H9 (cell line): ENCODE measurements around the gene ZNHIT1. TPM values are rescaled to one million over a fixed set of nuclear protein-coding genes. Genes with fewer than 3 reads are reported as not detected.

Experiments
- DNase-seq: peaks from one replicate; pipeline ENCODE4 v3.0.0-alpha.2; 2017
- H2AFZ ChIP-seq: one replicate; pipeline ENCODE4 v1.6.1; 2013; ENCODE audit warnings: mild to moderate bottlenecking, low read length, control low read depth, moderate library complexity
- H2AK5ac ChIP-seq: 2 replicates; pipeline ENCODE4 v1.6.1; 2013; ENCODE audit warnings: low read length, control low read depth, mixed read lengths; ENCODE audit not compliant: insufficient read length
- H2BK120ac ChIP-seq: one replicate; pipeline ENCODE4 v1.6.1; 2013; ENCODE audit warnings: low read depth, mild to moderate bottlenecking, low read length, control low read depth, inconsistent platforms; ENCODE audit not compliant: poor library complexity, severe bottlenecking
- H2BK12ac ChIP-seq: 2 replicates; pipeline ENCODE4 v1.6.1; 2013; ENCODE audit warnings: low read length, control low read depth, mixed read lengths, low read depth; ENCODE audit not compliant: insufficient read length
- H2BK15ac ChIP-seq: 2 replicates; pipeline ENCODE4 v1.6.1; 2013; ENCODE audit warnings: low read depth, low read length, control low read depth
- H2BK20ac ChIP-seq: one replicate; pipeline ENCODE4 v1.6.1; 2013; ENCODE audit warnings: low read depth, mild to moderate bottlenecking, low read length, control low read depth, inconsistent platforms; ENCODE audit not compliant: poor library complexity, severe bottlenecking
- H2BK5ac ChIP-seq: 2 replicates; pipeline ENCODE4 v1.6.1; 2013; ENCODE audit warnings: low read length, control low read depth, mixed read lengths; ENCODE audit not compliant: insufficient read length
- H3K14ac ChIP-seq: 2 replicates; pipeline ENCODE4 v1.6.1; 2013; ENCODE audit warnings: low read length, control low read depth; ENCODE audit not compliant: insufficient read depth
- H3K18ac ChIP-seq: 2 replicates; pipeline ENCODE4 v1.6.1; 2013; ENCODE audit warnings: low read depth, mild to moderate bottlenecking, mixed read lengths, low read length, control low read depth; ENCODE audit not compliant: insufficient read length
- H3K23ac ChIP-seq: 2 replicates; pipeline ENCODE4 v1.6.1; 2013; ENCODE audit warnings: low read length, control low read depth, mixed read lengths, low read depth; ENCODE audit not compliant: insufficient read length
- H3K23me2 ChIP-seq: 2 replicates; pipeline ENCODE4 v1.6.1; 2013; ENCODE audit warnings: low read depth, mild to moderate bottlenecking, mixed read lengths, low read length, control low read depth; ENCODE audit not compliant: insufficient read length, poor library complexity, severe bottlenecking
- H3K27ac ChIP-seq: 2 replicates; pipeline ENCODE4 v1.5.1; 2013; ENCODE audit warnings: low read length, control low read depth, mixed read lengths, low read depth; ENCODE audit not compliant: insufficient read length
- H3K27me3 ChIP-seq: 2 replicates; pipeline ENCODE4 v1.6.1; 2013; ENCODE audit warnings: low read length, control low read depth, inconsistent platforms; ENCODE audit not compliant: insufficient read depth
- H3K4ac ChIP-seq: 2 replicates; pipeline ENCODE4 v1.6.1; 2013; ENCODE audit warnings: low read depth, mild to moderate bottlenecking, control low read depth, inconsistent platforms, low read length, moderate library complexity
- H3K4me1 ChIP-seq: 2 replicates; pipeline ENCODE4 v1.6.1; 2013; ENCODE audit warnings: low read length, control low read depth, inconsistent platforms; ENCODE audit not compliant: insufficient read depth
- H3K4me2 ChIP-seq: 2 replicates; pipeline ENCODE4 v1.6.1; 2013; ENCODE audit warnings: low read length, control low read depth, mixed read lengths; ENCODE audit not compliant: insufficient read length, insufficient read depth
- H3K56ac ChIP-seq: 2 replicates; pipeline ENCODE4 v1.6.1; 2013; ENCODE audit warnings: low read depth, mild to moderate bottlenecking, mixed read lengths, low read length, control low read depth; ENCODE audit not compliant: insufficient read length
- H3K79me1 ChIP-seq: 2 replicates; pipeline ENCODE4 v1.6.1; 2013; ENCODE audit warnings: low read depth, mild to moderate bottlenecking, moderate library complexity, low read length, control low read depth, inconsistent platforms; ENCODE audit not compliant: insufficient read depth, poor library complexity, severe bottlenecking
- H3K79me2 ChIP-seq: 2 replicates; pipeline ENCODE4 v1.6.1; 2013; ENCODE audit warnings: low read length, control low read depth, inconsistent platforms; ENCODE audit not compliant: insufficient read depth
- H3K9ac ChIP-seq: 2 replicates; pipeline ENCODE4 v1.6.1; 2013; ENCODE audit warnings: low read length, control low read depth, mixed read lengths; ENCODE audit not compliant: insufficient read length; ENCODE audit errors: extremely low read depth
- H3K9me3 ChIP-seq: one replicate; pipeline ENCODE4 v1.6.1; 2013; ENCODE audit warnings: low read depth, low read length, inconsistent platforms; ENCODE audit not compliant: control insufficient read depth
- H3T11ph ChIP-seq: one replicate; pipeline ENCODE4 v1.6.1; 2013; ENCODE audit warnings: mild to moderate bottlenecking, low read length, control low read depth, inconsistent platforms
- H4K20me1 ChIP-seq: one replicate; pipeline ENCODE4 v1.6.1; 2013; ENCODE audit not compliant: control insufficient read depth, insufficient read length, insufficient read depth
- H4K5ac ChIP-seq: 2 replicates; pipeline ENCODE4 v1.6.1; 2013; ENCODE audit warnings: low read depth, mild to moderate bottlenecking, mixed read lengths, low read length, control low read depth; ENCODE audit not compliant: insufficient read length
- H4K8ac ChIP-seq: replicated peaks from 2 replicates; pipeline ENCODE4 v1.6.1; 2013; ENCODE audit warnings: low read length, control low read depth, mixed read lengths, low read depth; ENCODE audit not compliant: insufficient read length
- H4K91ac ChIP-seq: 2 replicates; pipeline ENCODE4 v1.6.1; 2013; ENCODE audit warnings: low read depth, mild to moderate bottlenecking, moderate library complexity, mixed read lengths, low read length, control low read depth; ENCODE audit not compliant: insufficient read length
- H3K27ac Mint-ChIP-seq, 3 experiments: 2 replicates in 2 of 3; 3 replicates in 1 of 3; pipeline ENCODE4 v1.8.0; 2020 to 2021; ENCODE audit warnings: mixed read lengths in 3 of 3, mild to moderate bottlenecking in 1 of 3, moderate library complexity in 1 of 3
- H3K27me3 Mint-ChIP-seq: 2 replicates; pipeline ENCODE4 v1.8.0; 2021; ENCODE audit warnings: low read depth, mild to moderate bottlenecking, moderate library complexity, mixed read lengths
- H3K36me3 Mint-ChIP-seq, 3 experiments: 2 replicates in 2 of 3; 3 replicates in 1 of 3; pipeline ENCODE4 v1.8.0; 2020 to 2021; ENCODE audit warnings: low read depth in 3 of 3, mixed read lengths in 3 of 3; ENCODE audit not compliant: insufficient read depth in 1 of 3
- H3K4me1 Mint-ChIP-seq, 2 experiments: 2 replicates each; pipeline ENCODE4 v1.8.0; 2020; ENCODE audit warnings: mixed read lengths in 2 of 2
- H3K4me3 Mint-ChIP-seq, 2 experiments: 2 replicates in 1 of 2; 3 replicates in 1 of 2; pipeline ENCODE4 v1.8.0; 2020 to 2021; ENCODE audit warnings: mild to moderate bottlenecking in 2 of 2, mixed read lengths in 2 of 2, moderate library complexity in 1 of 2
- H3K9me3 Mint-ChIP-seq, 2 experiments: 2 replicates in 1 of 2; 3 replicates in 1 of 2; pipeline ENCODE4 v1.8.0; 2020; ENCODE audit warnings: mild to moderate bottlenecking in 2 of 2, mixed read lengths in 2 of 2, moderate library complexity in 1 of 2
- CTCF ChIP-seq: fragments of 200-600 bp; sonication (generic); conservative IDR thresholded peaks from 3 replicates; pipeline ENCODE4 v1.8.0; 2021; ENCODE audit warnings: antibody characterized with exemption, mild to moderate bottlenecking
- WGBS: extraction: QIAGEN DNeasy Blood & Tissue Kit; methylation state at CpG from one replicate; pipeline ENCODE4 v1.1.7; 2013; ENCODE audit warnings: missing lambda C conversion rate, low lambda C conversion rate, mixed read lengths; ENCODE audit not compliant: insufficient read length; ENCODE audit errors: extremely low coverage; 5-methylcytosine and 5-hydroxymethylcytosine counted together
- total RNA-seq: library from RNA; stranded (reverse); gene quantifications from 2 replicates; pipeline ENCODE4 v1.2.1, GENCODE V29; 2021

Gene ZNHIT1
- total RNA-seq, 1 experiment from 2014 or later, result 52.7 TPM

GRCh38 chr7:101235050-101235449 lies 17.1 kb downstream of the ZNHIT1 start:
- Histone ChIP-seq H3K56ac (no peak overlapping the region), H3K9ac (no peak overlapping the region), H3K27ac (no peak overlapping the region), H2BK120ac (no peak overlapping the region), H3K79me1 (no peaks in the 10 kb centered on the region), H3K4me2 (no peak overlapping the region), H3K23ac (no peak overlapping the region), H2BK12ac (no peak overlapping the region), H3K27me3 (no peaks in the 10 kb centered on the region), H2BK15ac (no peak overlapping the region), H4K20me1 (no peaks in the 10 kb centered on the region), H3K79me2 (no peaks in the 10 kb centered on the region), H2AFZ (no peak overlapping the region), H3K23me2 (no peaks in the 10 kb centered on the region), H2BK5ac (no peak overlapping the region), H4K5ac (no peak overlapping the region), H3K18ac (no peak overlapping the region), H2AK5ac (no peak overlapping the region), H3T11ph (no peak overlapping the region), H3K9me3 (no peaks in the 10 kb centered on the region), H3K4ac (no peak overlapping the region), H3K14ac (no peak overlapping the region), H2BK20ac (no peak overlapping the region), H4K8ac (no peak overlapping the region), H4K91ac (no peak overlapping the region), H3K4me1 (0 out of 2 replicates have a peak, but pooled peaks cover 3% of the 10 kb centered on the region)
- TF ChIP-seq CTCF, result peak; percentile 67
- H3K4me3 Mint-ChIP-seq, result peak overlapping the region in 1 of 2 experiments; percentile 4; a peak in 2 of 5 replicates
- H3K36me3 Mint-ChIP-seq, result peaks cover 0 to 21% (median under 1%) of the 10 kb centered on the region in 3 experiments; a peak in 5 of 7 replicates
- no CpG with 5 or more reads among the region's 11 CpGs for WGBS
- DNase-seq, result peak; percentile 69
- H3K27ac Mint-ChIP-seq, result 0 out of 7 replicates have a peak overlapping the region, but pooled peaks of 1 of the 3 experiments have one; percentile 20
- no peaks in the 10 kb centered on the region for H3K9me3 Mint-ChIP-seq
- H3K4me1 Mint-ChIP-seq, result peaks cover 21 to 40% of the 10 kb centered on the region in 2 experiments
- H3K27me3 Mint-ChIP-seq, result no peaks in the 10 kb centered on the region
